AG09309 (cell line): ENCODE results near the gene AHNAK2.

Experiments used
- DNase-seq: peaks from one replicate; pipeline ENCODE4 v3.0.0-alpha.2; 2010; ENCODE audit warnings: low read depth
- H3K4me3 ChIP-seq: 2 replicates; pipeline ENCODE4 v1.5.1; 2011; ENCODE audit warnings: mild to moderate bottlenecking, low read depth, low read length, moderate library complexity; ENCODE audit not compliant: control insufficient read depth
- CTCF ChIP-seq: IDR thresholded peaks from 2 replicates; pipeline ENCODE4 v1.5.1; 2011; ENCODE audit warnings: mild to moderate bottlenecking, low read depth, low read length, inconsistent platforms; ENCODE audit not compliant: insufficient read depth, control insufficient read depth; ENCODE audit errors: missing control alignments

AHNAK2 gene

GRCh38 chr14:104889375-104889757 lies 88.8 kb downstream of the AHNAK2 start:
- TF ChIP-seq CTCF: no peak
- DNase-seq: no peak

GRCh38 chr14:104888489-104889374 lies 89.4 kb downstream of the AHNAK2 start:
- no peak for DNase-seq
- no peak overlapping the region for H3K4me3 ChIP-seq
- no peak for TF ChIP-seq CTCF

More at GRCh38 chr14:104889375-104889757, 88.8 kb downstream of the AHNAK2 start:
- no peak overlapping the region for H3K4me3 ChIP-seq

- DNase-seq: no peak
- H3K4me3 ChIP-seq: no peak overlapping the region
- no peak for TF ChIP-seq CTCF
These were observed 90.3 kb downstream of the AHNAK2 start for GRCh38 chr14:104887623-104888488.
